ENCODE measurements around the gene AMER2. TPM values are rescaled to one million over a fixed set of nuclear protein-coding genes. Genes with fewer than 3 reads are reported as not detected.

Gene AMER2
- total and polyA plus RNA-seq, 2 donors (not counting 1 experiment from before 2014, with no cell fraction given): not detected

DNA sequence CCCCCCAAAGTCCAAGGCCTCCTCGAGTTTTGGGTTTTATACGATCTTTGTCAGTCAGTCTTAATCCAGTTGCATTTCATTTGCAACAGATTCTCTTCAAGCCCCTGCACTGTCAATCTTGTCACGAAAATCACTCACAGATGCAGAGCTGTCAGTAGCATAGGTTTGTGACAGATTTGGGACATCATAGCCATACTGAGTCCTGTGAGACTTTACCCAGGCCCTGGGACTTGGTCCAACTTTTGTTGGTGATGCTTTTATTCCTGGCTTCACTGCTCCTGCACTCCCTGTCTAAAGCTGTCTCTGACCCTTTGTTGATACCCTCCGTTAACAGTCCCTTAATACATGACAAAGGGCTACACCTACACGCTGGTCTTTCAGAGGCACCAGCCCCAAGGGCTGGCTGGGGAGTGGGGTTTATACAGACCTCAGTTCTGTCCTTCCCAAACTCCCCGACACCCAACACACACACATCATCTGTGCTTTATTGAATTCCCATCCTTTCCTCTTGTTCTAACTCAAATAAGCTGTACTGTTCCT lies 40.1 kb downstream of the AMER2 start:
- no peak overlapping the region for H3K9ac ChIP-seq (ENCODE audit: low read length)
- Mint-ChIP-seq H3K27ac (no peak overlapping the region), H3K4me3 (no peak overlapping the region), H3K9me3 (ENCODE audit: insufficient read depth) (no peaks in the 10 kb centered on the region), H3K4me1 (no peaks in the 10 kb centered on the region), H3K27me3 (peaks cover 22% of the 10 kb centered on the region)
- 92% methylated on average over 4 of the region's 6 CpGs for WGBS (ENCODE audit: insufficient coverage)
- intact Hi-C loops (cut with micrococcal nuclease): no loop called here
- no peak overlapping the region for H2AFZ ChIP-seq (ENCODE audit: insufficient read depth, low read depth, low read length, poor library complexity, severe bottlenecking)
- POLR2A ChIA-PET: no interaction called here
- H4K20me1 ChIP-seq (ENCODE audit: control insufficient read depth, insufficient read depth, low read length, poor library complexity, severe bottlenecking): no peaks in the 10 kb centered on the region
- CTCF ChIA-PET: no interaction called here
- no peaks in the 10 kb centered on the region for H3K36me3 ChIP-seq (replicated peaks in 1 of 2; ENCODE audit: control extremely low read depth in 1 of 2, control insufficient read depth in 1 of 2, extremely low read depth in 1 of 2, insufficient read depth in 2 of 2, low read length in 1 of 2)
- H3K4me3 ChIP-seq (ENCODE audit: control extremely low read depth in 1 of 5, extremely low read depth in 1 of 5, insufficient read depth in 1 of 5, low read depth in 2 of 5, low read length in 4 of 5): no peak overlapping the region
- ATAC-seq (ENCODE audit: low read depth) (no peak), DNase-seq (no peak)
- TF ChIP-seq EZH2 (IDR thresholded peaks at IDR 0.05; ENCODE audit: borderline replicate concordance, insufficient read depth, low read depth, low read length, poor library complexity, severe bottlenecking): no peak
- H3K4me2 ChIP-seq (replicated peaks; ENCODE audit: low read depth, low read length, poor library complexity, severe bottlenecking): no peak overlapping the region
- H3K4me1 ChIP-seq (ENCODE audit: control insufficient read depth in 2 of 2, insufficient read depth in 2 of 2, low read length in 2 of 2): no peaks in the 10 kb centered on the region
- peaks cover 0 to 8% (median 3%) of the 10 kb centered on the region in 4 experiments for H3K27me3 ChIP-seq (replicated peaks in 1 of 4; ENCODE audit: control extremely low read depth in 1 of 4, control insufficient read depth in 3 of 4, insufficient read depth in 4 of 4, low read length in 3 of 4)
- H3K79me2 ChIP-seq (ENCODE audit: control insufficient read depth, insufficient read depth, low read length): no peaks in the 10 kb centered on the region
- H3K9me3 ChIP-seq (ENCODE audit: control extremely low read depth in 1 of 3, control insufficient read depth in 2 of 3, insufficient read depth in 1 of 3, low read length in 2 of 3): no peaks in the 10 kb centered on the region
- H3K27ac ChIP-seq (ENCODE audit: low read length in 2 of 2): no peak overlapping the region

DNA sequence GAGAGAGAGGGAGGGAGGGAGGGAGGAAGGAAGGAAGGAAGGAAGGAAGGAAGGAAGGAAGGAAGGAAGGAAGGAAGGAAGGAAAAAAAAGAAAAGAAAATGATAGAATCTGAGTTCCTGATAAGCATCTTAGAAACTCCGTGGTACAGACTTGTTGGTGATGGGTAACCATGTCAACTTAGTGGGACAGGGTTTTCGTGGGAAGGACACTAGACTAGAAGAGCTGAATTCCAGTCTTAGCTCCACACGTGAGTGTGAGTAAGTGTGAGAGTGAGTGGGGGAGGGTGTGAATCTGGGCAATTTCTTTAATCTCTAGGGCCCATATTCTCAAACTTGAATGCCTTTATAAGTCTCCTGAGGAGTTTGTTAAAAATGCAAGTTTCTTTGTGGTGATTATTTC lies 41.1 kb downstream of the AMER2 start:
- Mint-ChIP-seq H3K27me3 (peaks cover 19% of the 10 kb centered on the region), H3K4me1 (no peaks in the 10 kb centered on the region), H3K27ac (no peak overlapping the region), H3K4me3 (no peak overlapping the region), H3K9me3 (ENCODE audit: insufficient read depth) (no peaks in the 10 kb centered on the region)
- DNase-seq (no peak), ATAC-seq (ENCODE audit: low read depth) (no peak)
- Histone ChIP-seq H3K27me3 (replicated peaks in 1 of 4; ENCODE audit: control extremely low read depth in 1 of 4, control insufficient read depth in 3 of 4, insufficient read depth in 4 of 4, low read length in 3 of 4) (peaks cover 0 to 8% (median under 1%) of the 10 kb centered on the region in 4 experiments), H3K79me2 (ENCODE audit: control insufficient read depth, insufficient read depth, low read length) (no peaks in the 10 kb centered on the region), H3K36me3 (replicated peaks in 1 of 2; ENCODE audit: control extremely low read depth in 1 of 2, control insufficient read depth in 1 of 2, extremely low read depth in 1 of 2, insufficient read depth in 2 of 2, low read length in 1 of 2) (no peaks in the 10 kb centered on the region), H2AFZ (ENCODE audit: insufficient read depth, low read depth, low read length, poor library complexity, severe bottlenecking) (no peak overlapping the region), H3K9ac (ENCODE audit: low read length) (no peak overlapping the region), H3K4me2 (replicated peaks; ENCODE audit: low read depth, low read length, poor library complexity, severe bottlenecking) (no peak overlapping the region), H3K4me1 (ENCODE audit: control insufficient read depth in 2 of 2, insufficient read depth in 2 of 2, low read length in 2 of 2) (no peaks in the 10 kb centered on the region), H3K27ac (ENCODE audit: low read length in 2 of 2) (no peak overlapping the region), H4K20me1 (ENCODE audit: control insufficient read depth, insufficient read depth, low read length, poor library complexity, severe bottlenecking) (no peaks in the 10 kb centered on the region), H3K9me3 (ENCODE audit: control extremely low read depth in 1 of 3, control insufficient read depth in 2 of 3, insufficient read depth in 1 of 3, low read length in 2 of 3) (no peaks in the 10 kb centered on the region), H3K4me3 (ENCODE audit: control extremely low read depth in 1 of 5, extremely low read depth in 1 of 5, insufficient read depth in 1 of 5, low read depth in 2 of 5, low read length in 4 of 5) (no peak overlapping the region)
- intact Hi-C loops (cut with micrococcal nuclease): no loop called here
- TF ChIP-seq, protein P1, sequence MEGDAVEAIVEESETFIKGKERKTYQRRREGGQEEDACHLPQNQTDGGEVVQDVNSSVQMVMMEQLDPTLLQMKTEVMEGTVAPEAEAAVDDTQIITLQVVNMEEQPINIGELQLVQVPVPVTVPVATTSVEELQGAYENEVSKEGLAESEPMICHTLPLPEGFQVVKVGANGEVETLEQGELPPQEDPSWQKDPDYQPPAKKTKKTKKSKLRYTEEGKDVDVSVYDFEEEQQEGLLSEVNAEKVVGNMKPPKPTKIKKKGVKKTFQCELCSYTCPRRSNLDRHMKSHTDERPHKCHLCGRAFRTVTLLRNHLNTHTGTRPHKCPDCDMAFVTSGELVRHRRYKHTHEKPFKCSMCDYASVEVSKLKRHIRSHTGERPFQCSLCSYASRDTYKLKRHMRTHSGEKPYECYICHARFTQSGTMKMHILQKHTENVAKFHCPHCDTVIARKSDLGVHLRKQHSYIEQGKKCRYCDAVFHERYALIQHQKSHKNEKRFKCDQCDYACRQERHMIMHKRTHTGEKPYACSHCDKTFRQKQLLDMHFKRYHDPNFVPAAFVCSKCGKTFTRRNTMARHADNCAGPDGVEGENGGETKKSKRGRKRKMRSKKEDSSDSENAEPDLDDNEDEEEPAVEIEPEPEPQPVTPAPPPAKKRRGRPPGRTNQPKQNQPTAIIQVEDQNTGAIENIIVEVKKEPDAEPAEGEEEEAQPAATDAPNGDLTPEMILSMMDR (IDR thresholded peaks at IDR 0.05): no peak
- TF ChIP-seq EZH2 (IDR thresholded peaks at IDR 0.05; ENCODE audit: borderline replicate concordance, insufficient read depth, low read depth, low read length, poor library complexity, severe bottlenecking): no peak
- 36% methylated on average over 1 of the region's 3 CpGs for WGBS (ENCODE audit: insufficient coverage)
- ChIA-PET POLR2A (no interaction called here), CTCF (no interaction called here)

Measured in B cell (primary cell).